ENCODE results near the gene KLRC3.

DNA sequence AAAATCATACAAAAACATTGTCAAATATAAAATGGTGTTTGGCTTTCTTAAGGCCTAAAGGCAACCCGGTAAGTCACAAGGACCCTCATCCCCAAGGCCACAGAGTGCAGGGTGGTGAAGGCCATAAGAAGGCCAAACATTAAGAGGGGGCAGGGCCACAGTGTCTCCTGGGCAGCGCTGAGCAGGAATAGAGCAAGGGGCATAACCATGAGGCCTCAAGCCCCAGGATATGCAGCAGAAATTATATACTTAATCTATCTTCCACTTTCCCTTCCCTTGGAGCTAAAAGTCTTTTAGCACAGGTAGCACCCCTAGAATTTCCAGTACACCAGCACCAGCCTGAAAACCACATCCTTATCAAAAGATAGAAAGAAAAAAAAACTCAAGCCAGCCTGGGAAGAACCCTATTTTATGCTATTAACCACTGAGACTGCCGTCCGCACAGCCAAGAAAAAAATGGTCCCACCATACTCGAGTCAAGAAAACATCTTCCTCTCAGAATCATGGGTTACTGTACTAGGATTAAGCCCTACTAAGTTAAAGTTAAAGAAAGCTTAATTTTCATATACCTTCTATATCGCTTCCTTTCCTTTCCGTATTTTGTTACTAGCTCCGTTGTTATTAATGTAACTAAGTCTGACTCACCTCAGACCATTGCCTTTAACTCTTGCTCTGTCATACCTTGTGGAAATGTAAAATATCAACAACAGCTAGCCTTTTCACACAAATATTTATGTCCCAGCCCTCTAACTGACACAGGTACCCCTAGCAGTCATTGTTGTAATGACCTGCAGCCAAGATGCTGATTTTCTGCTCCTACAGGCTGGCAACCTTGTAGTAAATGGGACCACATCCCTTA, 50.6 kb downstream of the KLRC3 start:
- TF ChIP-seq REST (IDR thresholded peaks at IDR 0.05; ENCODE audit: low read depth): no peak
- TF ChIP-seq EGR1 (IDR thresholded peaks at IDR 0.05): no peak
- TF ChIP-seq USF1 (IDR thresholded peaks at IDR 0.05): no peak
- no peak for TF ChIP-seq CEBPB (IDR thresholded peaks at IDR 0.05)
- TF ChIP-seq EP300 (IDR thresholded peaks at IDR 0.05; ENCODE audit: borderline replicate concordance): no peak
- no peak for TF ChIP-seq RAD21 (IDR thresholded peaks at IDR 0.05; ENCODE audit: low read depth)
- TF ChIP-seq MAX (IDR thresholded peaks at IDR 0.05): no peak
- TF ChIP-seq ZBTB7A (IDR thresholded peaks at IDR 0.05; ENCODE audit: low read depth): no peak
- no peak for TF ChIP-seq CREB1 (IDR thresholded peaks at IDR 0.05; ENCODE audit: low read depth)
- TF ChIP-seq YY1 (IDR thresholded peaks at IDR 0.05; ENCODE audit: low read depth): no peak
